Smooth muscle cell (in vitro differentiated cells): ENCODE results near the gene BCR. TPM values are rescaled to one million over a fixed set of nuclear protein-coding genes. Genes with fewer than 3 reads are reported as not detected.
A peak's percentile ranks its signal among the peaks of the same experiment; 100 is the strongest.

Source experiments
- DNase-seq: peaks from one replicate; lab custom pipeline; 2025; ENCODE audit not compliant: unreplicated experiment; lab: John Stamatoyannopoulos, UW
- H2AFZ ChIP-seq: fragments of 200-600 bp; sonication (generic); 2 replicates; pipeline ENCODE4 v1.6.0; 2016; ENCODE audit warnings: antibody characterized with exemption, low read depth, mild to moderate bottlenecking
- H3F3A ChIP-seq: fragments of 200-600 bp; sonication (generic); 2 replicates; pipeline ENCODE4 v1.6.0; 2017; ENCODE audit warnings: antibody characterized with exemption, low read depth
- H3K27ac ChIP-seq: fragments of 200-600 bp; sonication (generic); 2 replicates; pipeline ENCODE4 v1.5.1; 2016; ENCODE audit warnings: low read depth, mild to moderate bottlenecking
- H3K27me3 ChIP-seq: fragments of 200-600 bp; sonication (generic); 2 replicates; pipeline ENCODE4 v1.6.1; 2016; ENCODE audit warnings: low read depth, mild to moderate bottlenecking
- H3K36me3 ChIP-seq: fragments of 200-600 bp; sonication (generic); 2 replicates; pipeline ENCODE4 v1.5.1; 2016; ENCODE audit warnings: low read depth
- H3K4me1 ChIP-seq: fragments of 200-600 bp; sonication (generic); 2 replicates; pipeline ENCODE4 v1.5.1; 2016; ENCODE audit warnings: low read depth
- H3K4me2 ChIP-seq: fragments of 200-600 bp; sonication (generic); 2 replicates; pipeline ENCODE4 v1.6.0; 2016; ENCODE audit warnings: mild to moderate bottlenecking
- H3K4me3 ChIP-seq: fragments of 200-600 bp; sonication (generic); 2 replicates; pipeline ENCODE4 v1.5.1; 2016; ENCODE audit warnings: mild to moderate bottlenecking
- H3K79me2 ChIP-seq: fragments of 200-600 bp; sonication (generic); 2 replicates; pipeline ENCODE4 v1.6.0; 2016; ENCODE audit warnings: low read depth, mild to moderate bottlenecking
- H3K9ac ChIP-seq: fragments of 200-600 bp; sonication (generic); 2 replicates; pipeline ENCODE4 v1.6.0; 2016; ENCODE audit warnings: low read depth
- H3K9me3 ChIP-seq: fragments of 200-600 bp; sonication (generic); replicated peaks from 2 replicates; pipeline ENCODE4 v1.5.1; 2016; ENCODE audit warnings: low read depth
- H4K20me1 ChIP-seq: fragments of 200-600 bp; sonication (generic); 2 replicates; pipeline ENCODE4 v1.6.0; 2016; ENCODE audit warnings: low read depth
- CTCF ChIP-seq: fragments of 200-600 bp; sonication (generic); IDR thresholded peaks from 2 replicates; pipeline ENCODE4 v1.5.1; 2017; ENCODE audit warnings: borderline replicate concordance, mild to moderate bottlenecking, antibody characterized with exemption; ENCODE audit not compliant: insufficient read depth, poor library complexity, severe bottlenecking
- WGBS: methylation state at CpG from one replicate; pipeline ENCODE4 v1.1.7; 2016; ENCODE audit warnings: low lambda C conversion rate; 5-methylcytosine and 5-hydroxymethylcytosine counted together
- polyA plus RNA-seq: library from polyadenylated mRNA; unstranded; fragments of >200 nt; fragmentation: Nextera tagmentation; extraction: Ambion mirVana; gene quantifications from 2 replicates; pipeline ENCODE4 v1.2.1, GENCODE V29; 2016
- total RNA-seq: library from RNA; depleted of rRNA; stranded (reverse); fragments of >200 nt; gene quantifications from 2 replicates; pipeline ENCODE4 v1.2.3, GENCODE V29; 2014

BCR gene
- total and polyA plus RNA-seq, 2 experiments from 2014 or later: 11.1 to 13.4 TPM

- Histone ChIP-seq H3K9ac (no peak overlapping the region), H3K4me2 (peak overlapping the region; percentile 67), H3K27me3 (no peaks in the 10 kb centered on the region), H3K36me3 (no peaks in the 10 kb centered on the region), H3K4me3 (no peak overlapping the region), H3F3A (peaks cover 6% of the 10 kb centered on the region), H3K79me2 (peaks cover 59% of the 10 kb centered on the region), H3K4me1 (peaks cover 25% of the 10 kb centered on the region), H3K9me3 (no peaks in the 10 kb centered on the region), H3K27ac (no peak overlapping the region), H4K20me1 (peaks cover 100% of the 10 kb centered on the region), H2AFZ (no peak overlapping the region)
- no peak for TF ChIP-seq CTCF
- 43% methylated on average over 12 of the region's 12 CpGs for WGBS
- DNase-seq: no peak
Observed at GRCh38 chr22:23219822-23220484, 39.6 kb downstream of the BCR start.

DNA sequence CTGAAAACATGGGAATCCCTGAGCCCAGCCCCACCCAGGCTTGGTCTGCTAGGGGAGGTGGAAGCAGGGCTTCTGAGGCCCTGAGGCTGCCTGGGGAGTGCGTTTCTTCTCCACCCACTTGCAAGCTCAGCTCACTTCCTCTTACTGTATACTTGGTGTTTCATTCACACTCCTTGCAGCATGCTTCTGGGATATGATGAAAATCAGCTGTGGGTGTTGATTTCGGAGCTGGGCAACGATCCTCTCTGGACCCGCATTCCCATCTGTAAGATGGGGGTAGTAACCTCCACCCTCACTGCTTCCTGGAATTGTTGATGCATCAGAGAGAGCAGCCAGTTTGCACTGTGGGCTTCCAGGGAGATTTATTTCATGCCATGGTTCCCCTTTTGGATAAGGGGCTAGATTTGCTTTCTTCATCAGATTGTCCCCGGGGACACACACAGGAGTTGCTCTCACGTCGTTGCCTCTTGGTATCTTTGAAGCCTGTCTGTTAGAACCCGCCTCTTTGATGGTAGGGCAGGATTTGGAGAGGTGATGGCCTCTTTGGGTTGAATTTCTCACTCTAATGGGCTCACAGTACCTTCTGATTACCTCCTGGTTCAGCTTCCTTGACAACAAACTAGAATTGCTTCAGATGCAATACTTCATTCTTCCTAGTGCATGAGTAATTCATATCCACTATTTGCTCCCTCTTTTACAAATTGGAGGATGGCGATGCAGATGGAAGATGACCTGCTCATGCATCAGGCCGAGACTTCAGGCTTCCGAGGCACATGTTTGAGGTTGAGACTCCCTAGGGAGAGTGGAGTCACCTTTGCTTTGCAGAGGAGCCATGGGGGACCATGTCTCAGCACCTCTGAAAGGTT is 40.4 kb downstream of the BCR start:
- Histone ChIP-seq H3K9ac (no peak overlapping the region), H3K36me3 (no peaks in the 10 kb centered on the region), H3K4me3 (no peak overlapping the region), H3K79me2 (peaks cover 60% of the 10 kb centered on the region), H3K9me3 (no peaks in the 10 kb centered on the region), H3F3A (peaks cover 6% of the 10 kb centered on the region), H2AFZ (no peak overlapping the region), H3K27me3 (no peaks in the 10 kb centered on the region), H4K20me1 (peaks cover 100% of the 10 kb centered on the region), H3K4me2 (peak overlapping the region; percentile 67), H3K27ac (no peak overlapping the region), H3K4me1 (peaks cover 28% of the 10 kb centered on the region)
- TF ChIP-seq CTCF: no peak
- 68% methylated on average over 11 of the region's 11 CpGs for WGBS
- DNase-seq: no peak

GRCh38 chr22:23221351-23221804 is 41.1 kb downstream of the BCR start:
- Histone ChIP-seq H3K4me3 (no peak overlapping the region), H3K36me3 (no peaks in the 10 kb centered on the region), H3K27ac (no peak overlapping the region), H3K4me2 (no peak overlapping the region), H3K9ac (no peak overlapping the region), H3K79me2 (peaks cover 59% of the 10 kb centered on the region), H3K27me3 (no peaks in the 10 kb centered on the region), H3F3A (peaks cover under 1% of the 10 kb centered on the region), H3K9me3 (no peaks in the 10 kb centered on the region), H3K4me1 (peaks cover 30% of the 10 kb centered on the region), H4K20me1 (peaks cover 100% of the 10 kb centered on the region), H2AFZ (no peak overlapping the region)
- no peak for TF ChIP-seq CTCF
- no peak for DNase-seq
- WGBS: 95% methylated on average over 3 of the region's 3 CpGs
